Measurements from ENCODE around the gene NOD1.

DNA sequence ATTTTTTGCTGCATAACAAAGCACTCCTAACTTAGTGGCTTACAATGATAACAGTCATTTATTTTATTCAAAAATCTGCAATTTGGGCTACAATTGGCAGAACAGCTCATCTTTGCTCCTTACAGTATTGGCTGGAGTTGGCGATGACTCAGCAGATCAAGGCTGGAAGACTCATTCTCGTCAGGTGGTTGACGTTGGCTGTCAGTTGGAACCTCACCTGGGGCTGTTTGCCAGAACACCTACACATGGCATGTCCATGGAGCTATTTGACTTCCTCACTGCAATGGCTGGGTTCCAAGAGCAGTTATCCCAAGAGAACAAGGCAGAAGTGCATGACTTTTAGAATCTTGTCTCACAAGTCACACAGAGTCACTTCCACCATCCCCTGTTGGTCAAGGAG, 75.1 kb downstream of the NOD1 start:
- no peak for TF ChIP-seq ZNF558 (tag by site-specific recombination; IDR thresholded peaks at IDR 0.05)
- TF ChIP-seq KLF16 (tag by site-specific recombination; IDR thresholded peaks at IDR 0.05) = no peak
- no peak for TF ChIP-seq ZNF707 (tag by site-specific recombination; IDR thresholded peaks at IDR 0.05)
- TF ChIP-seq, protein P1, sequence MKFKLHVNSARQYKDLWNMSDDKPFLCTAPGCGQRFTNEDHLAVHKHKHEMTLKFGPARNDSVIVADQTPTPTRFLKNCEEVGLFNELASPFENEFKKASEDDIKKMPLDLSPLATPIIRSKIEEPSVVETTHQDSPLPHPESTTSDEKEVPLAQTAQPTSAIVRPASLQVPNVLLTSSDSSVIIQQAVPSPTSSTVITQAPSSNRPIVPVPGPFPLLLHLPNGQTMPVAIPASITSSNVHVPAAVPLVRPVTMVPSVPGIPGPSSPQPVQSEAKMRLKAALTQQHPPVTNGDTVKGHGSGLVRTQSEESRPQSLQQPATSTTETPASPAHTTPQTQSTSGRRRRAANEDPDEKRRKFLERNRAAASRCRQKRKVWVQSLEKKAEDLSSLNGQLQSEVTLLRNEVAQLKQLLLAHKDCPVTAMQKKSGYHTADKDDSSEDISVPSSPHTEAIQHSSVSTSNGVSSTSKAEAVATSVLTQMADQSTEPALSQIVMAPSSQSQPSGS (tag by site-specific recombination; IDR thresholded peaks at IDR 0.05; ENCODE audit: low read depth) = no peak
- no peak for TF ChIP-seq TCF7L2 (IDR thresholded peaks at IDR 0.05; ENCODE audit: borderline replicate concordance, low read depth, low read length)
- no peak for TF ChIP-seq ZBTB11 (tag by site-specific recombination; conservative IDR thresholded peaks at IDR 0.05; ENCODE audit: low read depth)
- TF ChIP-seq CTCF (tag by site-specific recombination; IDR thresholded peaks at IDR 0.05) = no peak
- no peak for TF ChIP-seq ZNF302 (tag by site-specific recombination; IDR thresholded peaks at IDR 0.05; ENCODE audit: low read depth)
- TF ChIP-seq ZBTB17 (tag by site-specific recombination; IDR thresholded peaks at IDR 0.05) = no peak
- no peak for TF ChIP-seq SP2 (tag by site-specific recombination; IDR thresholded peaks at IDR 0.05)
- TF ChIP-seq ZNF639 (tag by site-specific recombination; IDR thresholded peaks at IDR 0.05) = no peak
- no peak for TF ChIP-seq ZBTB21 (tag by site-specific recombination; IDR thresholded peaks at IDR 0.05)

Measured in HEK293 (cell line).